HG03280 (cell line): ENCODE results near the gene SCGN.

Experiments
- ATAC-seq: cut with Tn5 transposase; IDR thresholded peaks from one replicate; pipeline ENCODE4 v1.9.1; 2021; ENCODE audit warnings: mild to moderate bottlenecking, moderate library complexity; ENCODE audit not compliant: unreplicated experiment

Gene SCGN

GRCh38 chr6:25652007-25652515 is at the start of gene SCGN:
Gene SCGN (plus strand): TSS chr6:25652215. CDS start chr6:25652404, 189 bp downstream.
- ATAC-seq = no peak

DNA sequence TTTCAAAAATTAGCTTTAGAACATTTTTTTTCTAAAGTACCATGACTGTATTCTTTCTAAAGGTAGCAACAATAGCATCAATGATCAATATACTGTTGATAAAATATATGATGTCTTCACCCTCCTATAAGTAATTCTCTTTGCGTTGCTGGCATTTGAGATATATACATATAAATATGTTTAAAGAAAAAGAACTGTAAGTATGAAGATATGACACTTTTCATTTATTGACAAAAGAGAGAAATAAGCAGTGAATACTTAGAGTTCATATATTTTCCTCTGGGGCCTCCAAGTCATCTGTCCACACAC is 49.4 kb upstream of the SCGN start:
- ATAC-seq = no peak

- no peak for ATAC-seq
Observed at GRCh38 chr6:25603251-25603650, 48.8 kb upstream of the SCGN start.

GRCh38 chr6:25606151-25606550 is 45.9 kb upstream of the SCGN start:
- ATAC-seq = no peak

- no peak for ATAC-seq
Observed at GRCh38 chr6:25608558-25609174, 43.3 kb upstream of the SCGN start.

- ATAC-seq = no peak
Observed at GRCh38 chr6:25612666-25613065, 39.3 kb upstream of the SCGN start.

DNA sequence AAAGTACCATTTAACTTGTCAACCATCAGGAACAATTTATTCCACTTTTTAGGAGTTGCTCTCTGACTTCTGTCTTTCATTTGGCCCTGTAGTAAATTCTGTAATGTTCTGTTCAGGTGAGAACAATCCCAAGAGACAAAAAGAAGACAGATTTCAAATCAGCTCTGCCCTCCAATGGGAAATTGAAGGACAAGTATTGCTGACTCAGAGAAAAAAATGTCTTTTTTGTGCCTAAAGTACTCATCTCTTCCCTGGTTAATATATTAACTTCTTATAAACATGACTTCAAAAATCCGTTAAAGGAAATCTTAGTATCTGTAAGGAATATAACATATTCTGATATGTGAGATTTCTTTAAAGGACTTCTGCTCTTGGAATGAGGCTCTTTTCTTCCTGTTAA is 38.6 kb upstream of the SCGN start:
- ATAC-seq = no peak

- no peak for ATAC-seq
Observed at GRCh38 chr6:25614052-25614451, 38.0 kb upstream of the SCGN start.

- no peak for ATAC-seq
Observed at GRCh38 chr6:25615471-25615870, 36.5 kb upstream of the SCGN start.

DNA sequence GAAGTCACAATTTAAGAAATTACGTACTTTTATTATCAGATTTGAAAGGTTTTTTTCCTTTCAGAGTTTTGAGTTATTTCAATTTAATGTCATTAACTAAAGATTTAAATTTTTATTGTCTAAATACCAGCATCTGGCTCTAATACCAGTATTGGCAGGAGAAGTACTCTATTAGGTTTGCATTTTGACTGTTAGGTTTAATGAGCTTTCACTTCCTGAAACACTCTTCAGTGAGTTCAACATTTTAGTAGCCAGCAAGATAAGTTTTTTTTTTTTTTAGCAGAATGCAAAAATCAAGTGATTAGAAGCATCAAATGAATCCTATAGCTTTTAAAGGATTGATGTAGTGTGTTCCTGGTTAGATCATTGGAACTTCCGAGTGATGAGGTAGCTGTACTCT is 34.0 kb upstream of the SCGN start:
- no peak for ATAC-seq

GRCh38 chr6:25619217-25619616 is 32.8 kb upstream of the SCGN start:
- ATAC-seq = no peak

- ATAC-seq = no peak
Observed at GRCh38 chr6:25620391-25620790, 31.6 kb upstream of the SCGN start.

DNA sequence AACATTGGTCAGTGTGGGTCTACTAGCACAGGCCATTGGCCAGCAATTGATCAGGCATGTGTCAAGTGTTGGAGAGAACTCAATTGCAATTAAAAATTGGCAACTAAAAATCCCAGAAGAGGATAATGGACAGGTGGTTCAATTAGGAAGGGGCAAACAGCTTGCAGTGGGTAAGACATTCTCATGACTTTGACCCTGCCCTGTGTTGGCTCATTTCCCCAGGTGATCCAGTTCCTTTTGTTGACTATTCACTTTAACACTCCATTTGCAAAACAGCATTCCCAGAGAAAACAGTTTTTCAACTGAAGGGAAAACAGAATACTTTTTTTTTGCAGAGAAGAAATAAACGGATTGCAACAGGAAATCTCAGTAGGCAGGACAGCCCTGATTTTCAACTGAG is 28.9 kb upstream of the SCGN start:
- no peak for ATAC-seq

GRCh38 chr6:25623879-25624278 is 28.1 kb upstream of the SCGN start:
- no peak for ATAC-seq

- no peak for ATAC-seq
Observed at GRCh38 chr6:25627001-25627400, 25.0 kb upstream of the SCGN start.

- ATAC-seq = no peak
Observed at GRCh38 chr6:25628471-25629197, 23.4 kb upstream of the SCGN start.

- no peak for ATAC-seq
Observed at GRCh38 chr6:25629198-25629576, 22.8 kb upstream of the SCGN start.

GRCh38 chr6:25630508-25631278 is 21.3 kb upstream of the SCGN start:
- no peak for ATAC-seq

DNA sequence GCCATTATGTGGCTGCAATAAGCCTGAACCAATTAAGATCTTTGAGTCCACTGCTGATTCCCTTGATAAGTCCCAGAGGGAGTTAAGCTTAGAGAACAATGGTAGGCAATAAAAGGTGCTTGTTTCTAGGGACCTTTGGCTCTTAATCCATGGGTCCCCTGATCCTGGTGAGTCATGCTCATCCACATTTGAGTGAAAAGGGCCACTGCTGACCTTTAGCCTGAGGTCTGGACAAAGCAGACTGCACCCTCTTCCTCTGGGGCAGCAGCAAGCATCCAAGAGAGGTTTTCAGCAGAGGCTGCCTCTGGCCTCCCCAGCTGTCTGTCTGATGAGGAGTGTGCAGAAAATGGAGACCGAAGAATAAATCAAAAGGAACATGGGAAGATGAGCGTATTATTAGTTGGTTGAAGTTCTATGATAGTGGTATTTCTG is 16.1 kb upstream of the SCGN start:
- ATAC-seq = no peak

DNA sequence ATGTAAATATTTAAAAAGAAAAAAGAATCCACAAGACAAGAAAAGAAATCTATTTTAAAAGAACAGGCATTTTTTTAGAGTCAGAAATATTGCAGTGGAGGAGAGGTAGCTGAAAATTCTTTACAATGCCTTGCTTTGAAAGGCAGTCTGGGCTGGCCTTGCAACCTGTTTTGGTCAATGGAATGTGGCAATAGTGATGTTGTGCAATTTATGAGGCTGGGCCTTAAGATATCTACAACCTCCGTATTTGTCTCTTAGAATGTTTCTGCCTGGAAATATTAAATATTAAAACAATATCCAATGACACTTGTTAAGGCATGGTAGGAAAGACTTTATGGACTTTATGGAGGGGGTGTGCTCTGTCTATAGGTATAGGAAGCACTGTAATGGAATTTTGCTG is 14.8 kb upstream of the SCGN start:
- ATAC-seq = no peak

GRCh38 chr6:25637960-25638434 is 14.0 kb upstream of the SCGN start:
- ATAC-seq = no peak

DNA sequence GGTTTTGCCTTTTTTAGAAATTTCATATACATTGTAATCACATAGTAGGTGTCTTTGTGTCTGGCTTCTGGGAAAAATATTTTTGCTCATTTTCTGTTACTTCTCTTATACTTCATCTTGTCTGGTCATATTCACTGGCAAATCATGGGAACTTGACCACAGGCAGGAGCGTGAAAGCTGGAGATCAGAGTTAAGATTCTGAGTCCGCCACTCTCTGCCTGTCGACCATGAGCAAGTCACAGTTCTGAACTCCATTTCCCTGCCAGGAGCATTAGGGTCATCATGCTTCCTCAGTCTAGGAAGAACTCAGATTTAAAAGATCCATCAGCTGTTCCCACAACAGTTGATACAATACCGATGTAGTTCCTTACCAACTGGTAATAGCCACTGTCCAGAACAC is 12.4 kb upstream of the SCGN start:
- ATAC-seq = no peak
